HEK293 (cell line): ENCODE data around the gene NOL6.

Source experiments
- BCL11A ChIP-seq: fragments of 450-650 bp; formaldehyde crosslinking; IDR thresholded peaks from 2 replicates; pipeline ENCODE4 v1.5.1; 2016; ENCODE audit warnings: low read depth, missing biosample characterization, missing genetic modification characterization
- KLF7 ChIP-seq: fragments of 450-650 bp; formaldehyde crosslinking; IDR thresholded peaks from 2 replicates; pipeline ENCODE4 v1.5.1; 2016; ENCODE audit warnings: missing biosample characterization, missing genetic modification characterization, borderline replicate concordance
- OSR2 ChIP-seq: fragments of 450-650 bp; formaldehyde crosslinking; IDR thresholded peaks from 2 replicates; pipeline ENCODE4 v1.5.1; 2016; ENCODE audit warnings: missing biosample characterization, missing genetic modification characterization
- SP2 ChIP-seq: fragments of 450-650 bp; formaldehyde crosslinking; IDR thresholded peaks from 2 replicates; pipeline ENCODE4 v1.5.1; 2016; ENCODE audit warnings: missing biosample characterization, missing genetic modification characterization
- SP3 ChIP-seq: fragments of 450-650 bp; formaldehyde crosslinking; IDR thresholded peaks from 2 replicates; pipeline ENCODE4 v1.5.1; 2016; ENCODE audit warnings: missing biosample characterization, missing genetic modification characterization
- YY1 ChIP-seq: fragments of 450-650 bp; formaldehyde crosslinking; IDR thresholded peaks from 2 replicates; pipeline ENCODE4 v1.5.1; 2018; ENCODE audit warnings: missing biosample characterization, missing genetic modification characterization
- ZBTB17 ChIP-seq: fragments of 450-650 bp; formaldehyde crosslinking; IDR thresholded peaks from 2 replicates; pipeline ENCODE4 v1.5.1; 2016; ENCODE audit warnings: missing biosample characterization, missing genetic modification characterization
- ZBTB20 ChIP-seq: fragments of 450-650 bp; formaldehyde crosslinking; IDR thresholded peaks from 2 replicates; pipeline ENCODE4 v1.5.1; 2016; ENCODE audit warnings: missing biosample characterization, missing genetic modification characterization
- ZEB2 ChIP-seq: fragments of 450-650 bp; formaldehyde crosslinking; IDR thresholded peaks from 2 replicates; pipeline ENCODE4 v1.5.1; 2016; ENCODE audit warnings: missing biosample characterization, missing genetic modification characterization
- ZNF114 ChIP-seq: fragments of 450-650 bp; formaldehyde crosslinking; IDR thresholded peaks from 2 replicates; pipeline ENCODE4 v1.5.0; 2017; ENCODE audit warnings: missing biosample characterization, missing genetic modification characterization
- ZNF121 ChIP-seq: fragments of 450-650 bp; formaldehyde crosslinking; IDR thresholded peaks from 2 replicates; pipeline ENCODE4 v1.5.1; 2016; ENCODE audit warnings: missing biosample characterization, missing genetic modification characterization
- ZNF2 ChIP-seq: fragments of 450-650 bp; formaldehyde crosslinking; IDR thresholded peaks from 2 replicates; pipeline ENCODE4 v1.5.1; 2016; ENCODE audit warnings: missing biosample characterization, missing genetic modification characterization
- ZNF223 ChIP-seq: fragments of 450-650 bp; formaldehyde crosslinking; IDR thresholded peaks from 2 replicates; pipeline ENCODE4 v1.5.1; 2016; ENCODE audit warnings: missing biosample characterization, missing genetic modification characterization
- ZNF239 ChIP-seq: fragments of 450-650 bp; formaldehyde crosslinking; IDR thresholded peaks from 2 replicates; pipeline ENCODE4 v1.5.1; 2016; ENCODE audit warnings: missing biosample characterization, missing genetic modification characterization
- ZNF37A ChIP-seq: fragments of 450-650 bp; IDR thresholded peaks from 2 replicates; pipeline ENCODE4 v1.5.1; 2018; ENCODE audit warnings: missing biosample characterization, missing genetic modification characterization
- ZNF529 ChIP-seq: fragments of 450-650 bp; formaldehyde crosslinking; IDR thresholded peaks from 2 replicates; pipeline ENCODE4 v1.5.1; 2017; ENCODE audit warnings: missing genetic modification characterization, missing biosample characterization; ENCODE audit not compliant: insufficient replicate concordance
- ZNF530 ChIP-seq: fragments of 450-650 bp; formaldehyde crosslinking; IDR thresholded peaks from 2 replicates; pipeline ENCODE4 v1.5.1; 2016; ENCODE audit warnings: low read depth, missing biosample characterization, missing genetic modification characterization
- ZNF560 ChIP-seq: fragments of 450-650 bp; formaldehyde crosslinking; IDR thresholded peaks from 2 replicates; pipeline ENCODE4 v1.5.1; 2017; ENCODE audit warnings: missing biosample characterization, missing genetic modification characterization, borderline replicate concordance
- ZNF629 ChIP-seq: fragments of 450-650 bp; formaldehyde crosslinking; IDR thresholded peaks from 2 replicates; pipeline ENCODE4 v1.5.1; 2017; ENCODE audit warnings: missing biosample characterization, missing genetic modification characterization
- ZNF654 ChIP-seq: fragments of 450-650 bp; formaldehyde crosslinking; IDR thresholded peaks from 2 replicates; pipeline ENCODE4 v1.5.1; 2016; ENCODE audit warnings: low read depth, missing biosample characterization, missing genetic modification characterization
- ZNF660 ChIP-seq: fragments of 450-650 bp; IDR thresholded peaks from 2 replicates; pipeline ENCODE4 v1.5.1; 2018; ENCODE audit warnings: missing biosample characterization, mild to moderate bottlenecking, missing genetic modification characterization
- ZNF792 ChIP-seq: fragments of 450-650 bp; formaldehyde crosslinking; IDR thresholded peaks from 2 replicates; pipeline ENCODE4 v1.5.1; 2016; ENCODE audit warnings: missing biosample characterization, missing genetic modification characterization
- ZXDB ChIP-seq: fragments of 450-650 bp; formaldehyde crosslinking; IDR thresholded peaks from 2 replicates; pipeline ENCODE4 v1.5.1; 2016; ENCODE audit warnings: missing biosample characterization, missing genetic modification characterization
- TF ChIP-seq, protein P1 (sequence below): fragments of 450-650 bp; formaldehyde crosslinking; IDR thresholded peaks from 2 replicates; pipeline ENCODE4 v1.5.1; 2016; ENCODE audit warnings: missing biosample characterization, missing genetic modification characterization, borderline replicate concordance
- TF ChIP-seq, protein P2 (sequence below): fragments of 450-650 bp; formaldehyde crosslinking; IDR thresholded peaks from 2 replicates; pipeline ENCODE4 v1.5.1; 2016; ENCODE audit warnings: missing biosample characterization, missing genetic modification characterization, low read depth
- TF ChIP-seq, protein P3 (sequence below): fragments of 450-650 bp; formaldehyde crosslinking; IDR thresholded peaks from 2 replicates; pipeline ENCODE4 v1.5.1; 2016; ENCODE audit warnings: missing biosample characterization, missing genetic modification characterization
- TF ChIP-seq, protein P4 (sequence below): fragments of 450-650 bp; formaldehyde crosslinking; IDR thresholded peaks from 2 replicates; pipeline ENCODE4 v1.5.1; 2016; ENCODE audit warnings: missing biosample characterization, missing genetic modification characterization

Gene NOL6

DNA sequence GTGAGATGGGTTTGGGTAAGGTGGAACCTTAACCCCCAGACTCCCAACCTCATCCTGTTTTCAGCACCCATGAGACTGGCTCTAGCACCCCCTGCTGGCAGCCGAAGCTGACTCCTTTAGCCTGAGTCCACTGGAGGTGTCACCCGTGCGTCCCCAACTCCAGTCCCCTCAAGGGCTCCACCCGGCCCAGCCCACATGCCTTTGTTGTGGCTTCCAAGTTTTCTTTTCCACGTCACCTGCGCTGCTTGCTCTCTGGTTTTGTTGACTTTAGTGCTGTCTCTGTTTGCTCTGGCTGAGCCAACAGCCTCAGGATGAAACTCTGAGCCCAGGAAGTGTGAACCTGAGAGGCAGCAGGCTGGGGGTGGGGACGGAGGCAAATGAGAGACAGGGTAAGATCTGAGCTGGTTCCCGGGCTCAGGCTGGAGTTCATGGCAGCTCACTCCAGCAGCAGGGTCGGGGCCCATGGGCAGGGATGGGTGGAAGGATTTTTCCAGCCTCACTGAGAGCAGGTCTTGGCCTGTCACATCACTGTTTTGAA is 58.2 kb downstream of the NOL6 start (continued):
- TF ChIP-seq, protein P1, sequence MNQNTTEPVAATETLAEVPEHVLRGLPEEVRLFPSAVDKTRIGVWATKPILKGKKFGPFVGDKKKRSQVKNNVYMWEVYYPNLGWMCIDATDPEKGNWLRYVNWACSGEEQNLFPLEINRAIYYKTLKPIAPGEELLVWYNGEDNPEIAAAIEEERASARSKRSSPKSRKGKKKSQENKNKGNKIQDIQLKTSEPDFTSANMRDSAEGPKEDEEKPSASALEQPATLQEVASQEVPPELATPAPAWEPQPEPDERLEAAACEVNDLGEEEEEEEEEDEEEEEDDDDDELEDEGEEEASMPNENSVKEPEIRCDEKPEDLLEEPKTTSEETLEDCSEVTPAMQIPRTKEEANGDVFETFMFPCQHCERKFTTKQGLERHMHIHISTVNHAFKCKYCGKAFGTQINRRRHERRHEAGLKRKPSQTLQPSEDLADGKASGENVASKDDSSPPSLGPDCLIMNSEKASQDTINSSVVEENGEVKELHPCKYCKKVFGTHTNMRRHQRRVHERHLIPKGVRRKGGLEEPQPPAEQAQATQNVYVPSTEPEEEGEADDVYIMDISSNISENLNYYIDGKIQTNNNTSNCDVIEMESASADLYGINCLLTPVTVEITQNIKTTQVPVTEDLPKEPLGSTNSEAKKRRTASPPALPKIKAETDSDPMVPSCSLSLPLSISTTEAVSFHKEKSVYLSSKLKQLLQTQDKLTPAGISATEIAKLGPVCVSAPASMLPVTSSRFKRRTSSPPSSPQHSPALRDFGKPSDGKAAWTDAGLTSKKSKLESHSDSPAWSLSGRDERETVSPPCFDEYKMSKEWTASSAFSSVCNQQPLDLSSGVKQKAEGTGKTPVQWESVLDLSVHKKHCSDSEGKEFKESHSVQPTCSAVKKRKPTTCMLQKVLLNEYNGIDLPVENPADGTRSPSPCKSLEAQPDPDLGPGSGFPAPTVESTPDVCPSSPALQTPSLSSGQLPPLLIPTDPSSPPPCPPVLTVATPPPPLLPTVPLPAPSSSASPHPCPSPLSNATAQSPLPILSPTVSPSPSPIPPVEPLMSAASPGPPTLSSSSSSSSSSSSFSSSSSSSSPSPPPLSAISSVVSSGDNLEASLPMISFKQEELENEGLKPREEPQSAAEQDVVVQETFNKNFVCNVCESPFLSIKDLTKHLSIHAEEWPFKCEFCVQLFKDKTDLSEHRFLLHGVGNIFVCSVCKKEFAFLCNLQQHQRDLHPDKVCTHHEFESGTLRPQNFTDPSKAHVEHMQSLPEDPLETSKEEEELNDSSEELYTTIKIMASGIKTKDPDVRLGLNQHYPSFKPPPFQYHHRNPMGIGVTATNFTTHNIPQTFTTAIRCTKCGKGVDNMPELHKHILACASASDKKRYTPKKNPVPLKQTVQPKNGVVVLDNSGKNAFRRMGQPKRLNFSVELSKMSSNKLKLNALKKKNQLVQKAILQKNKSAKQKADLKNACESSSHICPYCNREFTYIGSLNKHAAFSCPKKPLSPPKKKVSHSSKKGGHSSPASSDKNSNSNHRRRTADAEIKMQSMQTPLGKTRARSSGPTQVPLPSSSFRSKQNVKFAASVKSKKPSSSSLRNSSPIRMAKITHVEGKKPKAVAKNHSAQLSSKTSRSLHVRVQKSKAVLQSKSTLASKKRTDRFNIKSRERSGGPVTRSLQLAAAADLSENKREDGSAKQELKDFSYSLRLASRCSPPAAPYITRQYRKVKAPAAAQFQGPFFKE (tag by site-specific recombination), result no peak
- TF ChIP-seq, protein P2, sequence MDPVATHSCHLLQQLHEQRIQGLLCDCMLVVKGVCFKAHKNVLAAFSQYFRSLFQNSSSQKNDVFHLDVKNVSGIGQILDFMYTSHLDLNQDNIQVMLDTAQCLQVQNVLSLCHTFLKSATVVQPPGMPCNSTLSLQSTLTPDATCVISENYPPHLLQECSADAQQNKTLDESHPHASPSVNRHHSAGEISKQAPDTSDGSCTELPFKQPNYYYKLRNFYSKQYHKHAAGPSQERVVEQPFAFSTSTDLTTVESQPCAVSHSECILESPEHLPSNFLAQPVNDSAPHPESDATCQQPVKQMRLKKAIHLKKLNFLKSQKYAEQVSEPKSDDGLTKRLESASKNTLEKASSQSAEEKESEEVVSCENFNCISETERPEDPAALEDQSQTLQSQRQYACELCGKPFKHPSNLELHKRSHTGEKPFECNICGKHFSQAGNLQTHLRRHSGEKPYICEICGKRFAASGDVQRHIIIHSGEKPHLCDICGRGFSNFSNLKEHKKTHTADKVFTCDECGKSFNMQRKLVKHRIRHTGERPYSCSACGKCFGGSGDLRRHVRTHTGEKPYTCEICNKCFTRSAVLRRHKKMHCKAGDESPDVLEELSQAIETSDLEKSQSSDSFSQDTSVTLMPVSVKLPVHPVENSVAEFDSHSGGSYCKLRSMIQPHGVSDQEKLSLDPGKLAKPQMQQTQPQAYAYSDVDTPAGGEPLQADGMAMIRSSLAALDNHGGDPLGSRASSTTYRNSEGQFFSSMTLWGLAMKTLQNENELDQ (tag by site-specific recombination), result no peak
- peak; percentile 35; the same call in 1 of the 2 replicates for TF ChIP-seq SP3 (tag by site-specific recombination)
- no peak for TF ChIP-seq YY1
- peak; percentile 71 for TF ChIP-seq ZNF629 (tag by site-specific recombination)
- no peak for TF ChIP-seq ZNF121
- TF ChIP-seq, protein P3, sequence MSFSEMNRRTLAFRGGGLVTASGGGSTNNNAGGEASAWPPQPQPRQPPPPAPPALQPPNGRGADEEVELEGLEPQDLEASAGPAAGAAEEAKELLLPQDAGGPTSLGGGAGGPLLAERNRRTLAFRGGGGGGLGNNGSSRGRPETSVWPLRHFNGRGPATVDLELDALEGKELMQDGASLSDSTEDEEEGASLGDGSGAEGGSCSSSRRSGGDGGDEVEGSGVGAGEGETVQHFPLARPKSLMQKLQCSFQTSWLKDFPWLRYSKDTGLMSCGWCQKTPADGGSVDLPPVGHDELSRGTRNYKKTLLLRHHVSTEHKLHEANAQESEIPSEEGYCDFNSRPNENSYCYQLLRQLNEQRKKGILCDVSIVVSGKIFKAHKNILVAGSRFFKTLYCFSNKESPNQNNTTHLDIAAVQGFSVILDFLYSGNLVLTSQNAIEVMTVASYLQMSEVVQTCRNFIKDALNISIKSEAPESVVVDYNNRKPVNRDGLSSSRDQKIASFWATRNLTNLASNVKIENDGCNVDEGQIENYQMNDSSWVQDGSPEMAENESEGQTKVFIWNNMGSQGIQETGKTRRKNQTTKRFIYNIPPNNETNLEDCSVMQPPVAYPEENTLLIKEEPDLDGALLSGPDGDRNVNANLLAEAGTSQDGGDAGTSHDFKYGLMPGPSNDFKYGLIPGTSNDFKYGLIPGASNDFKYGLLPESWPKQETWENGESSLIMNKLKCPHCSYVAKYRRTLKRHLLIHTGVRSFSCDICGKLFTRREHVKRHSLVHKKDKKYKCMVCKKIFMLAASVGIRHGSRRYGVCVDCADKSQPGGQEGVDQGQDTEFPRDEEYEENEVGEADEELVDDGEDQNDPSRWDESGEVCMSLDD (tag by site-specific recombination), result no peak
- no peak for TF ChIP-seq ZEB2 (tag by site-specific recombination)
- no peak for TF ChIP-seq ZNF37A (tag by site-specific recombination)
- TF ChIP-seq, protein P4, sequence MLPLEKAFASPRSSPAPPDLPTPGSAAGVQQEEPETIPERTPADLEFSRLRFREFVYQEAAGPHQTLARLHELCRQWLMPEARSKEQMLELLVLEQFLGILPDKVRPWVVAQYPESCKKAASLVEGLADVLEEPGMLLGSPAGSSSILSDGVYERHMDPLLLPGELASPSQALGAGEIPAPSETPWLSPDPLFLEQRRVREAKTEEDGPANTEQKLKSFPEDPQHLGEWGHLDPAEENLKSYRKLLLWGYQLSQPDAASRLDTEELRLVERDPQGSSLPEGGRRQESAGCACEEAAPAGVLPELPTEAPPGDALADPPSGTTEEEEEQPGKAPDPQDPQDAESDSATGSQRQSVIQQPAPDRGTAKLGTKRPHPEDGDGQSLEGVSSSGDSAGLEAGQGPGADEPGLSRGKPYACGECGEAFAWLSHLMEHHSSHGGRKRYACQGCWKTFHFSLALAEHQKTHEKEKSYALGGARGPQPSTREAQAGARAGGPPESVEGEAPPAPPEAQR (tag by site-specific recombination), result no peak
- TF ChIP-seq OSR2 (tag by site-specific recombination), result no peak
- no peak for TF ChIP-seq ZNF2 (tag by site-specific recombination)
- no peak for TF ChIP-seq ZNF530
- peak; percentile 93 for TF ChIP-seq ZBTB20 (tag by site-specific recombination)
- no peak for TF ChIP-seq ZNF529 (tag by site-specific recombination)
- TF ChIP-seq BCL11A, result no peak
- no peak for TF ChIP-seq ZNF660
- no peak for TF ChIP-seq ZNF239 (tag by site-specific recombination)
- 0 out of 2 replicates have a peak, but pooled peaks have one; percentile 27 for TF ChIP-seq ZXDB (tag by site-specific recombination)
- 0 out of 2 replicates have a peak, but pooled peaks have one; percentile 19 for TF ChIP-seq ZBTB17 (tag by site-specific recombination)
- TF ChIP-seq ZNF792 (tag by site-specific recombination), result no peak
- TF ChIP-seq ZNF223 (tag by site-specific recombination), result no peak
- no peak for TF ChIP-seq KLF7 (tag by site-specific recombination)
- TF ChIP-seq ZNF654 (tag by site-specific recombination), result peak; percentile 28
- TF ChIP-seq SP2 (tag by site-specific recombination), result no peak
- no peak for TF ChIP-seq ZNF560 (tag by site-specific recombination)
- no peak for TF ChIP-seq ZNF114 (tag by site-specific recombination)
